Hematopoietic multipotent progenitor cell treated with erythropoietin and hydrocortisone succinate and interleukin-3 and kit ligand, for 6 days (in vitro differentiated cells): Measurements from ENCODE around the gene ANKRD11.
A peak's percentile ranks its signal among the peaks of the same experiment; 100 is the strongest.
"Not testable (repeated sequence)": the region's sequence is repeated elsewhere in the genome, so short reads cannot be mapped to it uniquely, and the experiment has no call there.

Experiments used
- DNase-seq: peaks from one replicate; pipeline ENCODE4 v3.0.0-alpha.2; 2015

Gene ANKRD11

GRCh38 chr16:89425523-89425922 lies 64.8 kb downstream of the ANKRD11 start:
- DNase-seq: no peak

GRCh38 chr16:89423681-89424260 lies 66.6 kb downstream of the ANKRD11 start:
- no peak for DNase-seq

GRCh38 chr16:89422905-89423630 lies 67.3 kb downstream of the ANKRD11 start:
- no peak for DNase-seq

DNA sequence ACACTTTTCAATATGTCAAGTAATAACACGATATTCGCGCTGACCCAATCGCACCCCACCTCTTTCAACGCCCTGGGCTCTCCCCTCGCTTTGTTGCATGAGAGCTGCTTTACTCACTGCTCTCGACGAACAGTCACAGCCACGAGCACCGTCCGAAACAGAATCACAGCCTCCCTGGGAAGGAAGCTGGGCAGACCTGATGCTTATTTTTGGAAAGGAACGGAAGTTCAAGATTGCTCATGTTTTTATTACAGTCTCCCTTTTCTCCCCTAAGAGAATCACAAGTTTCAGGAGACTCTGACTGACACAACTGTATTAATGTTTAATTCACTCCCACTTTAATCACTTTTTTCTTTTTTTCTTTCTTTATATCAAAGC lies 67.8 kb downstream of the ANKRD11 start:
- DNase-seq: no peak

DNA sequence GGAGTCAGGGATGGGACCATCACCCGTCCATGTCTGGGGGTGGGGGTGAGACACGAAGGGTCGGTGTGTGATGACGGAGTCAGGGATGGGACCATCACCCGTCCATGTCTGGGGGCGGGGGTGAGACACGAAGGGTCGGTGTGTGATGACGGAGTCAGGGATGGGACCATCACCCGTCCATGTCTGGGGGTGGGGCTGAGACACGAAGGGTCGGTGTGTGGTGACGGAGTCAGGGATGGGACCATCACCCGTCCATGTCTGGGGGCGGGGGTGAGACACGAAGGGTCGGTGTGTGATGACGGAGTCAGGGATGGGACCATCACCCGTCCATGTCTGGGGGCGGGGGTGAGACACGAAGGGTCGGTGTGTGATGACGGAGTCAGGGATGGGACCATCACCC lies 69.1 kb downstream of the ANKRD11 start:
- not testable (repeated sequence) for DNase-seq

GRCh38 chr16:89420204-89420603 lies 70.2 kb downstream of the ANKRD11 start:
- DNase-seq: no peak

- DNase-seq: no peak
Observed at GRCh38 chr16:89418352-89418751, 72.0 kb downstream of the ANKRD11 start.

DNA sequence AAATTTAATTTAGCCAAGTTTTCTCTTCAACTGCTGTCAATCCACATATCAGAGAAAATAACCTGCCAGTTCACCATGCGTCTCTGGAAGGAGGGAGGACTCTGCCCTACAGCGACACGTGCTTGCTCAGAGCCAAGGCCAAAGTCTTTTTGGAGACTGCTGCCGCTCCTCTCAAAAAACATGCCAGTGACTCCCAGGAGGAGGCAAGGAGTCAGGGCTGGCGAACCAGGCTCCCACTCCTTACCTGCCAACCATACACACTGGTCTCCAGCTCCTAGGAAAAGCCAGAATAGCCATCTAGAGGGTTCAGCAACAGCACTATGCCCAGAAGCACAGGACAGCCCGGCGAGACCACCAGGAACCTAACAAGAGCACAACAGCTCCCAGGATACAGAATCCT lies 73.0 kb downstream of the ANKRD11 start:
- no peak for DNase-seq

DNA sequence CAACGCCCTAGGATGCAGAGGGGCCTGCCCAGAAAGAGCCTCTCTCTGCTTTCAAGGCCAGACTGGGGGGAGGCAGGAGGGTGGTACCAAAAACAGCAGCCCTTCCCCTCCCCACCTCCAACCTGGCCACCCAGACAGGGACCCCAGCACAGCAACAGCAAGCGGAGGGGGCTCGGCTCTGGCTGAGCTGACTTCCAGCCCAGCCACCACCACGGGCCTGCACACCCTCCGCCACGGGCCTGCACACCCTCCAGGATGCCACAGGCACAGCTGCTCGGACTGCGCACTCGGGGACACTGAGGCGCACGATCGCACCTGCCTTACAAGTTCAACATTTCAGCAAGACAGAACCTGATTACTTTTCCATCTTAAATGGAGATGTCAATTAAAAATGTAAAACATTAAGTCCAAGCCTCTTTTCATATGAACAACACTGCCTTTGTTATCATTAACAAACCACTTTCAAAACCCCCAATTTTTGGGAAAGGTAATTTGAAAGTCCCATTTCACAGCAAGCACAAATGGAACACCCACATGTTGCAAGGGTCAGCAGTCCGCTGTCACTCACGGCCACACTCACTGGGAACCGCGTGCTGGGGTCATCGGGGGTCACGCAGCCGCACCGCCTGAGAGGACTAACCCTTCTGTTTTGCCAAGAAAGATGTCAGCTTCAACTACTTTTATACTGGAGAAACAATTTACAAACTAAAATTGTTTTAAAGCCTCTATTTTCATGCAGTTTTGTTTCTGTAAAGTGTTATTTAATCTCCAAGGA lies 76.4 kb downstream of the ANKRD11 start:
- DNase-seq: no peak

GRCh38 chr16:89412811-89413210 lies 77.5 kb downstream of the ANKRD11 start:
- DNase-seq: no peak

GRCh38 chr16:89411335-89411850 lies 79.0 kb downstream of the ANKRD11 start:
- no peak for DNase-seq

GRCh38 chr16:89410794-89411309 lies 79.5 kb downstream of the ANKRD11 start:
- peak; percentile 59 for DNase-seq

GRCh38 chr16:89410322-89410721 lies 80.0 kb downstream of the ANKRD11 start:
- no peak for DNase-seq

DNA sequence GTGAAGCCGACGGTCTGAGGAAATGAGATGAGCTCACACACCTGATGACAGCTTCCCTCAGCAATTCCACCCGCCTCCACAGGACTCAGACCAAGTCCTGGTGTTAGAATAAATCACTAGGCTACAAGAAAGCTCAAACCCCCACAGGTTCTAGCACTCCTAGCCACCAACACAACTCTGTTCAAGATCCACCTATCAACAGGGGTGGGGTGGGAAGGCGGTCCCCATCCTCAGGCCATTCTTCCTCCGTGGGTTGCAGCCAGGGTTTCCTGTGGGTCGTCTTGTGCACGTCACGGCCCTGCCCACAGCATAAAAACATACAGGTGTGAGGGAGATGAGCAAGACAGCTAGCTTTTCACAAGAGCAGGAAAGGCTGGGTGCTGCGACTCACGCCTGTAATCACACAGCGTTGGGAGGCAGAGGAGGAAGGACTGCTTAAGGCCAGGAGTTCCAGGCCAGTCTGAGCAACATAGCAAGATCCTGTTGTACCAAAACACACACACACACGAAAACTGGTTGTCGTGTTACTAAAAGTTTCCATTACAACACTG lies 81.1 kb downstream of the ANKRD11 start:
- DNase-seq: no peak

DNA sequence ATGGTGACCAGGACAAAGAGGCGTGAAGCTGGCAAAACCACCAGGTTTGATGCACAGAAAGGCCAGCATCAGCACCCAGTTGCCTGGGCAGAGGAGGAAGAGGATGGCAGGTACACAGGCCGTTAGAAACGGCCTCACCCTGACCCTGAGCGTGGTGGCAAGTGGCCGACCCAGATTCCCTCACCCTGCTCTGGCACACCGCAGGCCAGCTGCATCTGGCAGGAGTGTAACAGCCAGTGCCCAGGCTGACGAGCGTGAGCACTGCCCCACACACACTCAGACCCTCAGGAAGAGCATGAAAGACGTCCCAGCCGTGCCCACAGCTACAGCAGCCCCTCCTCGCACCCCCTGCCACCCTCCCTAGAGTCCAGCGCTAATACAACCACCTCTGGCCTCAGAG lies 82.0 kb downstream of the ANKRD11 start:
- DNase-seq: no peak

GRCh38 chr16:89407925-89408300 lies 82.4 kb downstream of the ANKRD11 start:
- no peak for DNase-seq

- peak; percentile 42 for DNase-seq
Observed at GRCh38 chr16:89407282-89407924, 83.0 kb downstream of the ANKRD11 start.

DNA sequence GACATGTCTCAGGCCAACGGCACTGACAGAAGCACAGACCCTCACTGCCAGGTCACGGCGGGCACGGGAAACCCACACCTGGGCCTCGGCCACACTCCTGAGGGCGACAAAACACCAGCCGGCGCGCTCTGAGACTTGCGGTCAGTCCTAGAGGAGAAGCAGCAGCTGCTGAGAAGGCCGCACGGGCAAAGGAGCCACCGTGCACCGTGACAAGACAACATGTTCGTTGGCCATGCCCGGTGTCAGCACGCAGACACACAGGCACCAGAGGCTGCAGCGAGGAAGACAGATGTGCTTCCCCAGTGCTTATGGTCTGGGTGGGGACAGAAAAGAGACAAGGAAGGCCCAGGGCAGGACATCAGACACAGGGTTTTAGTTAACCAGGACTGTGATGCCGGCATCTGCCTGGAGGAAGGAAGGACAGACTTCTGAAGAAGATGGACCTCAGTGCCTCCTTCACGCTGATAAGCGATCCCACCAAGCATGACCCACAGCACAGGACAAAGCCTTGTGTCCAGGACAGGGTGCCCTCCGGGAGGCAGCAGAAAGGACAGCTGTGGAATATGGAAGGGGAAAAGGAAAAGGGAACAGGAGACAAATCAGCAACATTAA lies 84.0 kb downstream of the ANKRD11 start:
- no peak for DNase-seq

GRCh38 chr16:89404561-89404960 lies 85.8 kb downstream of the ANKRD11 start:
- no peak for DNase-seq

DNA sequence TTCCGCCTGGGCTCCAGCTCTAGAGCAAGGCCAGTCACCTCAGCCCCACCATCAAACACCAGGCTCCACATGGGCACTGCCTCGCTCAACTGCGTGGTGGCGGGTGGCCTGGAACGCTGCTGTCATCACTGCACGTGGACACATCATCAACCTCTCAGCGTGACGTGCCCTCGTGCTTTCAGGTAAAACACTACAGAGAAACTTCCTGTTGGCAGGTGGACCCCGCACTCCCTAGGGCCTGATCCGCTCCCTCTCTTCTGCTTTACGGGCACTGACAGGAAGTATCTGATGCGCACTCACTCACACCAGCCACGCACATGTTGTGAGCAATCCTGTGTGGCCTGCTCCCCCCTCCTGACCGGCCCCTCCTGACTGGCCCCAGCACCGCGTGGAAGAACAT lies 87.4 kb downstream of the ANKRD11 start:
- DNase-seq: no peak

DNA sequence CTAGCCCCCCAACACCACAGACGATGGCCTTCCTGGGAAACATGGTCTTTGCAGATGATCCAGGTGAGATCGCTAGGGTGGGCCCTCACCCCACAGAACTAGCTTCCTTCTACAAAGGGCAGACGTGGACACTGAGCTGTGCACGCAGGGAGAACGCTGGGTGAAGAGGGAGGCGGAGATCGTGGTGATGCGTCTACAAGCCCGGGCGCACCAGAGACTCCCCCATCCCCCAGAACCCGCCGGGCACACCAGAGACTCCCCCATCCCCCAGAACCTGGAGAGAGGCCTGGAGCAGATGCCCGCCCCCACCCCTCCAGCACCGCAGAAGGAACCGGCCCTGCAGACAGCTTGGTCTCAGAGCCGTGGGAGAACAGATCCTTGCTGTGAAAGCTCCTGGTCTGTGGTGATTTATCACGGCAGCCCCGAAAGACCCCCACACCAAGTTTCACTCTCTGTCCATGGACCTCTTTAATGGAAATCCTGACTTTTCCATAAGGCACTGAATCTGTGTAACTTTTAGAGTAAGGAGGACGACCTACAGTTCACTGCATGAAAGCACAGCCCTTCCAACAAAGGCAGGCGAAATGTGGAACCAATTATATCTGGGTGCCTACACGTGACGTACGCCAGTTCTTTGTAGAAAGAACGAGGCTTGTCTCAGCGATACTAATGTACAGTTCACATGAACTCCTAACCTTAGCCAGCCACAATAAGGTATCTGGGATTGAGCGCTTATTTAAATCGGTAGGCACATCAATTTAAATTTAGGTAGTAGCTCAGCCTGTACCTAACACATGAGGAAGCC lies 88.5 kb downstream of the ANKRD11 start:
- no peak for DNase-seq

- DNase-seq: no peak
Observed at GRCh38 chr16:89401205-89401604, 89.2 kb downstream of the ANKRD11 start.
